GM19099 (cell line): ENCODE measurements around the gene KLHL3.
A peak's percentile ranks its signal among the peaks of the same experiment; 100 is the strongest.

Experiments
- POLR2A ChIP-seq: IDR thresholded peaks from 3 replicates; pipeline ENCODE4 v1.6.1; 2011; ENCODE audit warnings: low read depth; ENCODE audit not compliant: insufficient read length; ENCODE audit errors: extremely low read depth

The KLHL3 gene

GRCh38 chr5:137752905-137753690 lies 17.2 kb upstream of the KLHL3 start:
- TF ChIP-seq POLR2A, result no peak

DNA sequence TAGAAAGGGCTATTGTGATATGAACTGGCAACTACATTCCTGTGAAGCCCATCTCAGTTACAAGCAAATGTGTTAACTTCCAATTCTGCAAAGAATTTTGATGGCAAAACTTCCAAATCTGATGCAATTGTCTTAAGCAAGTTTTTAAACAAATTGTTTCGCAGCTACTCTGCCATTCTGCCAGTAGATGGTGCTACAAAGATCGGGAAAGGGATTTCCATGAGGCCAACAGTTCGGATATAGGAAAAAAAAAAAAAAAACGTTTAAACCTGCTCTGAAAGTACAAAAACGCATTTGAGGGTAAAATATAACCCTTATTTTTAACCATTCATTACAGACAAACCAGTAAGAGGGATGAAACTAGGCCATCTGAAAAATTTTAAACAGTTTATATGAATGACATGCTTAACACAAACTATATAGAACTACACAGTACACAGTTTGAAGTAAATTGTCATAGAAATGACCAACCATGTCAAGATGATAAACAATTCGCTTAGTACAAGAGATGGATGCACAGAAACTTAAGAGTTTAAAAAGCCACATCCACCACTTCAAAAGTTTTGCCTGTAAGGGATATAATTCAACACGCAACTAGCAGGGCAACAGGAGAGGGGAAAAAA lies 16.1 kb upstream of the KLHL3 start:
- TF ChIP-seq POLR2A, result no peak

- no peak for TF ChIP-seq POLR2A
Observed at GRCh38 chr5:137750436-137750835, 14.5 kb upstream of the KLHL3 start.

DNA sequence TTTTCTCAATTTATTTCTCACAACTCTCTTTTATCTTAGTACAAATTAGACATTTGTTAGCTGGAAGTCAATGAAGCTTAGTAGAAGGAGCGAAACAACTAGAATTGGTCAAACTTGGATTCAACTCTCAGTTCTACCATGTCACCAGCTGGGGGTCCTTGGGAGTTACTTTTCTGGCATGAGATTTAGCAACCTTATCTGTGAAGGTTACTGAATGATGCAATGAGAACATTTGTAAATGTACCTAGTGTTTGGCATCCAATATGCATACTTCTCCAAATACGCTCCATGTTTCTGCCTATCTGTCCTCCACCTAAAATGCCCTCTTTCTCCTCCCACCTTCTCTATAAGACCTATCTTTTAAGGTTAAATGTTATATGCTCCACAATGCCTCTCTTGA lies 12.0 kb upstream of the KLHL3 start:
- no peak for TF ChIP-seq POLR2A

DNA sequence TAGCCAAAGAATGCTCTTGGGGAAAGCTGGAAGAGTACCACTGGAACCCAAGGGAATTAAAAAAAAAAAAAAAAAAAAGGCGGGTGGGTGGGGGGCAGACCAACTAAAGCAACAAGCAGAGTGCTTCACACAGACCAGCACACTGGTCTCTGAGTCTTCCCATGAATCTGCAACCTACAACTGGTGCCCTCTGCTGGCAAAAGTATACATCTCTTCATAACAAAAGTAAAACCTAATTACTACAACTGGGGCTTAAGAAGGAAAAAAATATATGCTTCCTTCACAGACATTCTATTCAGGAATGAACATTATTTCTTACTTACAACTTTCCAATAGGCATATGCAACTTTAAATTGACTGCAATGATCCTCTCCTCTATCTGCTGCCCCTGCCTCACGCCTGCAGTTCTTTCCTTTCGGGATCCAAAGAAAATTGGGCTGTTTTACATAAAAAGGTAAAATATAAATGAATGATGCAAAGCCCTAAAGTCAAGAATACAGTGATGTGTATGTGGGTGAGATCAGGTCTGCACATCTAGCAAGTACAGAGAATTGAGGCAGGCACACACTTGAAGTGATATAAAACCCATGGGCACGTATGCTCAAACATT lies 7.2 kb upstream of the KLHL3 start:
- TF ChIP-seq POLR2A, result no peak

DNA sequence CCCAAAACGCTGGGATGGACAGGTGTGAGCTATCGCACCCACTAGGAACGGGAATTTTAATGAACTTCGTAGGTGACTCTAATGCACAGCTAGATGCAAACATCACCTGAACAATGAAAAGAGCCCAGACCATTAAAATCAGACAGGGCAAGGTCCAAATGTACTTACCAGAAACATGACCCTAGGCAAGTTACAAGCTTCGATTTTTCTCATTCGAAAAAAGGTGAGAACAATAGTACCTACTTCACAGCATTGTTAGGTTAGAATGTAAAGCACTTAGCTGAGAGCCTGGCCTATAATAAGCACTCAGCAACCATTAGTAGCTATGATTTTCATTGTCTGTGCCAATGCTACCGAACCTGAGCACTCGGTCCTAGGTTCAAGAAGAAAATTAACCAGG lies 5.8 kb upstream of the KLHL3 start:
- TF ChIP-seq POLR2A, result no peak

DNA sequence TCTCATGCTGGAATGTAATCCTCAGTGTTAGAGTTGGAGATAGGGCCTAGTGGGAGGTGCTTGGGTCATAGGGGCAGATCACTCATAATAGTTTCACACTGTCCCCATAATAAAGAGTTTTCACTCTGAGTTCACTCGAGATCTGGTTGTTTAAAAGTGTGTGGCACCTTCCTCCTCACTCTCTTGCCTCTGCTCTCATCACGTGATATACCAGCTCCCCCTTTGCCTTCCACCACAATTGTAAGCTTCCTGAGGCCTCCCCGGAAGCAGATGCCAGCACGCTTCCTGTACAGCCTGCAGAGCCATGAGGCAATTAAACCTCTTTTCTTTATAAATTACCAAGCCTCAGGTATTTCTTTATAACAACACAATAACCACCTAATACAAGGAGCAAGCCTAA lies 3.8 kb upstream of the KLHL3 start:
- TF ChIP-seq POLR2A, result no peak

- no peak for TF ChIP-seq POLR2A
Observed at GRCh38 chr5:137738947-137739346, 3.1 kb upstream of the KLHL3 start.

GRCh38 chr5:137737349-137738131 lies 1.7 kb upstream of the KLHL3 start:
- no peak for TF ChIP-seq POLR2A

GRCh38 chr5:137736496-137736895 lies 607 bp upstream of the KLHL3 start:
- TF ChIP-seq POLR2A, result no peak

GRCh38 chr5:137734962-137735554 lies 831 bp downstream of the KLHL3 start:
- TF ChIP-seq POLR2A, result peak; percentile 43

DNA sequence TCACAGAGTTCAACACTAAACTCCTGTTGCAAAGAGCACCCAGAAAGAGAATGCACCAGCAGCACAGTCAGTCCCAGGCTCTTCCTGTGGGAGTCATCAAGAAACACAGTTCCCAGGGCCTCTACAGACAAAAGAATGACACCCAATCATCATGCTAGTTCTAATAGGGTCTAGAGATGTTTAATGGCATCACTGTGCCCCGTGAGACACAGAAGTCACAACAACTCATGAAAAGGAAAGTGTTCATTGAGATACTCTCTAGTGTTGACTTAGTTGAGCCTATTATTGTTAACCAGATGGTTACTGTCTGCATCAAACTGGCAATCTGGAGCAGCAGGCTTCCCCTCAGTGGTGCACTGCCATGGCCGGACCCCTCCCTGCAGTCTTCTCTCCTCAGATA lies 1.6 kb downstream of the KLHL3 start:
- TF ChIP-seq POLR2A, result no peak

DNA sequence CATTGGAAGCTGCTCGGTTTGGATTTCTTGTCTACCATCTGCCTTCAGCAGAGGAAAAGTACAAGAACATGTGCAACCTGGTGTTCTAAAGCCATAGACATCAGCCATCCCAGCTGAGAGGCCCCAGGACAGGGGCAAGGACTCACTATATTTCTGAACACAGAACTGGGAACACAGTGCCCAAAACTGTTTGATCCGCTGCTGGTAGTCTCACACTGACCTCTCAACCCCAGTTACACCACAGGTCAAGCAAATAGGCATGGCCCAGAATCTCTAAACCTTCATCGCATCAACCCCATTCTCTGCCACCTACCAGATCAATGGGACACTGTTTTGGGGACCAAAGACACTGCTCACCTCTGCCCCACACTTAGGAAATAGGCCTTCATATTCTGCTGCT lies 2.0 kb downstream of the KLHL3 start:
- no peak for TF ChIP-seq POLR2A

GRCh38 chr5:137733006-137733405 lies 2.9 kb downstream of the KLHL3 start:
- no peak for TF ChIP-seq POLR2A

DNA sequence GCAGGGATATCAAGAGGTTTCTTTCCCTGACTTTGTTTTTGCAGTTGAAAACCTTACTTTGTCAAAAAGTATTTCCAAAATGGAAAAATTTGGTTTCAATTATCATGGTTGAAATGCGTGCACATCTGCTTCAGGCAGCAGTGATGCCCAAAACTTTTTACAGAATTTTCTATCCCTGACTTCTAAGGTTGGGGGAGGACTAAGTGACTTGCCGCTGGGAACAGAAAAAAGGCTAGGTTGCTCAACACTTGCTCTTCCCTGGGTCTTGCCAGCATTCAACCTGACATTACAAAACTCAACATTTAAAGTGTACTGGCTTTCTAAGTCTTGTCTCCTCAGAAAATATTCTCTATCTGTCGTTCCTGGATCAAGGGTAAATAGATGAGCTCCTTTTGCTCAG lies 4.7 kb downstream of the KLHL3 start:
- TF ChIP-seq POLR2A, result no peak
